NK-92 treated with Interleukin-12 subunit alpha and Interleukin-12 subunit beta, amount 100 ng/mL, for 24 hours (cell line): ENCODE measurements around the gene CXXC5.
"Not testable (repeated sequence)": the region's sequence is repeated elsewhere in the genome, so short reads cannot be mapped to it uniquely, and the experiment has no call there.

Source experiments
- DNase-seq: peaks from one replicate; lab custom pipeline; 2025; lab: John Stamatoyannopoulos, UW

CXXC5 gene

GRCh38 chr5:139710319-139711066, 62.3 kb downstream of the CXXC5 start:
- no peak for DNase-seq

DNA sequence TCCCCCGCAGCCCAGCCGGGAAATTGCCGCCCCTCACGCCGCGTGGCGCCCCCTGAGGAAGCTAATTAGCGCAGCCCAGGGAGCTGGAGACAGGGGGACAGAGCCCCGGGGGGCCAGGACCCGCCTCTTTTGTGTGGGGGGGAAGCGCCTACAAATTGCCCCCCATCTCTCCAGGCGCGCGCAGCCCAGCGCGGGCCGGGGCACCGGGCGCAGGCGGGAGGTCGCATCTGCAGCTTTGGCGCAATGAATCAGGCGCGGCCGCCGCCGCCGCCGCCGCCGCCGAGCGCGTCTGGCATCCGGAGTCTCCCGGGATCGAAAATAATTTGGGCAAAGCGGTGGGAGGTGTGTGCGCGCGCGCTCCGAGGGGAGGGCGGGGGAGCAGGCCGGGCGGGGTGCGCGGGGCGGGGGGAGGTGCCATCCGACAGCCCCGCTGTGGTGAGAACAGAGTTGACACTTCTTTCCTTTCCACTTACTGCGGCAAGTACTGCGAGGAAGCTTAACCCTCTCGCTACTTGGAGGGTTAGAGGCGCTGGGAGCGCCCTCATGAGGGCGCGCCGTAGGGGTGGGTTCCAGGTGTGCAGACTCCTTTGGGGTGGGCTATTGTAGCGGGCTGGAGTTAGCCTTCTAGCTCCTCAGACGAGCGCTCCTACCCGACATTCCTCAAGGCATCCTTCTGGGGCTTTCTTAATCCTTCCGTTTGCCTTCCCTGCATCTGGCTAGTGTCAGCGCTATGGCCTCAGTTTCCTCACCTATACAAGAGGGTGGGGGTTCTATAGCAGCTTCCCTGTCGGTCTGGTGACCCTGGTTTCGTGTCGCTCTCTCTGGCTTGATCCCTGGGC, 63.1 kb downstream of the CXXC5 start:
- DNase-seq, result no peak

DNA sequence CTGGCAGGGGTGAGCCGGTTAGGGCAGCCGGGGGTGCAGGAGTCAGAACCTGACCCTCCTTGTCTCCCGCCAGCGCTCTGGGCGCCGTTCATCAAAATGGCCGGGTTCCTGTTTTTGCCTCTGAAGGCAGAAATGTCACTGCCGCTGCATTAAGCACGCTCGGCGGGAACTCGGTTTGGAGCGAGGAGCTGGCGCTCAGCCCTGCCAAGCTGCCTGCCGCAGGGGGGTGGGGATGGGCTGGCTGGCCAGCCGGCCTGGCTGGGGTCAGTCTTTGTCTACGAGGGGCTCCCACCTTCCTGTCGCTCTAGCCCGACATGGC, 63.7 kb downstream of the CXXC5 start:
- DNase-seq, result no peak

GRCh38 chr5:139712412-139712811, 64.3 kb downstream of the CXXC5 start:
- DNase-seq, result no peak

DNA sequence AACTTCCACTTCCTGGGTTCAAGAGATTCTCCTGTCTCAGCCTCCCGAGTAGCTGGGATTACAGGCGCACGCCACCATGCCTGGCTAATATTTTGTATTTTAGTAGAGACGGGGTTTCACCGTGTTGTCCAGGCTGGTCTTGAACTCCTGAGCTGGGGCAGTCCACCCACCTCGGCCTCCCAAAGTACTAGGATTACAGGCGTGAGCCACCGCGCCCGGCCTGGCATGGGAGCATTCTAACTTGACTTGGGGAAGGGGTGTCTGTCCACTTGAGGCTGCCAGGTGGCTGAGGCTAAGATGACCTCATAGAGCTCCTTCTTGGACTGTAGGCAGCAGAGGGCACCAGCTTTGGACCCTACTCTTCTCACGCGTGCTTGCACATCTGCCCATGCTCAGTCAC, 65.7 kb downstream of the CXXC5 start:
- not testable (repeated sequence) for DNase-seq

GRCh38 chr5:139717221-139717620, 69.1 kb downstream of the CXXC5 start:
- no peak for DNase-seq

GRCh38 chr5:139718403-139718802, 70.3 kb downstream of the CXXC5 start:
- not testable (repeated sequence) for DNase-seq

DNA sequence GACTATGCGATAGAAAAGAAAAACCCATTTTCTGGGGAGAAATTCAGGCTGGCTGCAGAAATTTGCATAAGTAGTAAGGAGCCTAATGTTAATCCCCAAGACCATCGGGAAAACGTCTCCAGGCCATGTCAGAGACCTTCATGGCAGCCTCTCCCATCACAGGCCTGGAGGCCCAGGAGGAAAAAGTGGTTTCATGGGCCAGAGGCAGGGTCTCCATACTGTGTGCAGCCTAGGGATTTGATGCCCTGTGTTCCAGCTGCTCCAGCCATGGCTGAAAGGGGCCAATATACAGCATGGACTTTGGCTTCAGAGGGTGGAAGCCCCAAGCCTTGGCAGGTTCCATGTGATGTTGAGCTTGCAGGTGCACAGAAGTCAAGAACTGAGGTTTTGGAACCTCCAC, 71.8 kb downstream of the CXXC5 start:
- not testable (repeated sequence) for DNase-seq

- DNase-seq, result no peak
Measured at GRCh38 chr5:139723986-139724587, 75.9 kb downstream of the CXXC5 start.

GRCh38 chr5:139725073-139725830, 77.1 kb downstream of the CXXC5 start:
- no peak for DNase-seq

DNA sequence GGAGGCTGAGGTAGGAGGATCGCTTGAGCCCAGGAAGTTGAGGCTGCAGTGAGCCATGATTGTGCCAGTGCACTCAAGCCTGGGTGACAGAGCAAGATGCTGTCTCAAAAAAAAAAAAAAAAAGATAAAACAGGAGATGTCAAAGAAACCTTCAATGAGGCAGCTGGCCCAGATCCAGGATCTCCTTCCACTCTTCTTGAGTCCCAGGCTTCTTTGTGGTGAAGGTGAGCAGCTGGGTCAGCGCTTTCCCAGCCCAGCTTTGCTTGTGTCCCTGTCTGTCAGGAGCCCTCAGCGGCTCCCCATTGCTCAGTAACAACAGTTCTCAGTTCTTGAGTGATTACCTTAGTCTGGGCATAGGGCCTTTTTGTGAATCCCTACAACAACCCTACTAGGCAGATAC, 78.1 kb downstream of the CXXC5 start:
- no peak for DNase-seq

DNA sequence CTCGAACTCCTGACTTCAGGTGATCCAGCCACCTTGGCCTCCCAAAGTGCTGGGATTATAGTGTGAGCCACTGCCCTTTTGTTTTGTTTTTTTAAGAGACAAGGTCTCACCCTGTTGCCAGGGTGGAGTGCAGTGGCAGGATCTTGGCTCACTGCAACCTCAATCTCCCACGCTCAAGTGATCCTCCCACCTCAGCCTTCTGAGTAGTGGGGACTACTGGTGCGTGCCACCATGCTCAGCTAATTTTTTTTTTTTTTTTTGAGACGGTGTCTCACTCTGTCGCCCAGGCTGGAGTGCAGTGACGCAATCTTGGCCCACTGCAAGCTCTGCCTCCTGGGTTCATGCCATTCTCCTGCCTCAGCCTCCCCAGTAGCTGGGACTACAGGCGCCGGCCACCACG, 79.5 kb downstream of the CXXC5 start:
- DNase-seq, result not testable (repeated sequence)

GRCh38 chr5:139731281-139731680, 83.1 kb downstream of the CXXC5 start:
- no peak for DNase-seq

DNA sequence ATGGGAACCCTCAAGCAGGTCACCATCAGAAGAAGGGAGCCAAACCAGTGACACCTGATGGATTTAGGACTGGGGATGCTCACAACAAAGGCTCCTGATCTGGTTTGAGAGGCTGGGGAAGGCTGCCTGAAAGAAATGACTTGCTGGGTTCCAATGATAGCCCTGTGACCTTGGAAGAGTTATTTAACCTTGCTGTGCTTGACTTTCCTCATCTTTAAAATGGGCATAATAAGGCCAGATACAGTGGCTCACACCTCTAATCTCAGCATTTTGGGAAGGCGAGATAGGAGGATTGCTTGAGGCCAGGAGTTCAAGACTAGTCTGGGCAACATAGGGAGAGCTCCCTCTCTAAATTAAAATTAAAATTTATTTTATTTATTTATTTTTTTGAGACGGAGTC, 83.9 kb downstream of the CXXC5 start:
- no peak for DNase-seq

- DNase-seq, result no peak
Measured at GRCh38 chr5:139733010-139733688, 85.0 kb downstream of the CXXC5 start.
